ENCODE data around the gene ASPSCR1. TPM values are rescaled to one million over a fixed set of nuclear protein-coding genes. Genes with fewer than 3 reads are reported as not detected.

ASPSCR1 gene
- total RNA-seq, 4 donors from 2014 or later = 10.1 to 21.0 (median 17.1) TPM

DNA sequence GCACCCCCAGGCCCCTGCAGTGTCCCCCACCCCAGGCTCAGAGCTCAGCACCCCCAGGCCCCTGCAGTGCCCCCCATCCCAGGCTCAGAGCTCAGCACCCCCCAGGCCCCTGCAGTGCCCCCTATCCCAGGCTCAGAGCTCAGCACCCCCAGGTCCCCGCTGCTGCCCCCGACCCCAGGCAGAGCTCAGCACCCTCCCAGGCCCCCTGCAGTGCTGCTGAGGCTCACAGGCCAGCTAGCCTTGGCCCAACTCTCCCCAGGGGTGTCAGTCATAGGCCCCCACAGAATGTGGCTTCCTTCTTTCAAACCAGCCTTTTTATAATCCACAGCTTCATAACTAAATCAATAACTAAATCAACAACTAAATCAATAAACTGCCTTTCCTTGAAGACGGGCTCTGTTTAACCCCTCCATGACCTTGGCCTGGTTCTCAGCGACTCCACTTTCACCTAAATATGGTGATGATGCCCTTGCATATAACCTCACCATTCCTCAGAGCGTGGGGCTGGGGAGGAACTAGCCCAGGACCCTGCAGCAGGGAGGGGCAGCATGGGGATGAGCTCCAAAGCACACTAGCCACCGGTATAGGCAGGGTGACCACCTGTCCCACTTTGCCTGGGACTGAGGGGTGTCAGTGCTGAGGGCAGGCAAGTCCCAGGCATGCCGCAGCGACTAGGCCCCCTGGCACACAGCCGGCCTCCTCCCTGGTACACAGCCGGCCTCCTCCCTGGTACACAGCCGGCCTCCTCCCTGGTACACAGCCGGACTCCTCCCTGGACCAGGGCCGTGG is 21.5 kb upstream of the ASPSCR1 start:
- H3K9me3 ChIP-seq = no peaks in the 10 kb centered on the region
- peaks cover 12 to 29% (median 19%) of the 10 kb centered on the region in 3 donors for H3K4me1 ChIP-seq
- no peak for TF ChIP-seq POLR2A (IDR thresholded peaks at IDR 0.05)
- TF ChIP-seq CTCF (IDR thresholded peaks at IDR 0.05) = no peak
- no peak for DNase-seq
- H3K27me3 ChIP-seq = peaks cover 8 to 78% (median 15%) of the 10 kb centered on the region in 4 donors
- H3K36me3 ChIP-seq = no peaks in the 10 kb centered on the region
- WGBS, 2 donors = 75 to 82% methylated on average over 2 to 10 of the region's 13 CpGs
- H3K27ac ChIP-seq = no peak overlapping the region
- H3K4me3 ChIP-seq = no peak overlapping the region
- intact Hi-C loops (cut with DNase I) = loop anchor here (10.0 kb wide), 1 partner anchor 199 kb away; no protein-coding TSS in a partner anchor

DNA sequence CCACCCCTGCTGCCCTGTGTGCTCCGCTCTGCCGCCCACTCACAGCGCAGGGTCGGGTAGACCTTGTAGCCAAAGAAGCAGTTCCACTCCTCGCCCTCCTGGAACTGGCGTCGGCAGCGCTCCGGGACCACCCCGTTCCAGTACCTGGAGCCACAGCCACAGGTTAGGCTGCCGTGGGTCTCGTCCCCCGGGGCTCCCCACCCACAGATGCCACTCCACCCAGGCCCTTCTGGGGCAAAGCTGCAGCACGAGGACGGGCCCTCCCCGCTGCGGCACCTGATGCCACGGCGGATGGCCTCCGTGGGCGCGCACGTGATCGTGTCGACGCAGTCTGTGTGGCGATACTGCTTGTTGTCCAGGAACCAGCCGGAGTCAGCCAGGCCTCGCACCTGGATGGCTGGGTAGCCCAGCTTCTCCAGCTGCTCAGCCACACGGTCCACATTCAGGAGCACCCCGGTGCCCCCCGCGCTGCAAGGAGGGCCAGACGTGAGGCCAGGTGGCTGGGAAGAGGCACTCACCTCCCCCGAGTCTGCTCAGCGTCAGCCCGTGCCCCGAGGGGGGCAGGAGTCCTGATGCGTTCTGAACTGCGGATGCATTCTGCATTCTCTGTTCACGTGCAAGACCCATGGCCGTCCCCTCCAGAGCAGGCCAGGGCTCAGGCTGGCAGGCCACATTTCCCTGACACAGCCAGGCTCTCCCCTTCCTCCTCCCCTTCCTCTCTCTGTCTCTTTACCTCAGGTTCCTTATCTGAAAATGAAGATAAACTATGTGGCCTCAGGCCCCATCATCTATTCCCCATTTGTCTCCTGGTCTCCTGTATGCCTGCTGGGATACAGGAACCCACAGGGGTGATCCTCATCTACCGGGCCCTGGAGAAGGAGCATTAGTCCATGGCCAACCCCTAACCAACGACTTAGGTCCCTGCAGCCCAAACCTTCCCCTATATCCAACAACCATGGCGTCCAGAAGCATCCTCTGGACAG is 20.5 kb upstream of the ASPSCR1 start:
- Histone ChIP-seq H3K36me3 (no peaks in the 10 kb centered on the region), H3K9me3 (no peaks in the 10 kb centered on the region), H3K4me1 (peaks cover 12 to 38% (median 29%) of the 10 kb centered on the region in 3 donors), H3K27me3 (peaks cover 13 to 88% (median 17%) of the 10 kb centered on the region in 4 donors), H3K27ac (no peak overlapping the region), H3K4me3 (no peak overlapping the region)
- intact Hi-C loops (cut with DNase I) = loop anchor here (10.0 kb wide), 1 partner anchor 198 kb away; no protein-coding TSS in a partner anchor
- WGBS, 2 donors = 61 to 72% methylated on average over 5 to 12 of the region's 45 CpGs
- TF ChIP-seq CTCF (IDR thresholded peaks at IDR 0.05) = no peak
- no peak for TF ChIP-seq POLR2A (IDR thresholded peaks at IDR 0.05)
- no peak for DNase-seq

- H3K27me3 ChIP-seq = peaks cover 17 to 92% (median 24%) of the 10 kb centered on the region in 4 donors
- no peak overlapping the region for H3K4me3 ChIP-seq
- WGBS, 2 donors = 71 to 87% methylated on average over 3 to 9 of the region's 19 CpGs
- H3K4me1 ChIP-seq = peaks cover 12 to 44% (median 32%) of the 10 kb centered on the region in 3 donors
- intact Hi-C loops (cut with DNase I) = loop anchor here (2.0 to 10.0 kb wide), 2 partner anchors 65 to 197 kb away; partner anchors contain the start of genes CENPX and LRRC45
- H3K36me3 ChIP-seq = no peaks in the 10 kb centered on the region
- no peak overlapping the region for H3K27ac ChIP-seq
- no peak for DNase-seq
- no peak for TF ChIP-seq POLR2A (IDR thresholded peaks at IDR 0.05)
- TF ChIP-seq CTCF (IDR thresholded peaks at IDR 0.05) = no peak
- no peaks in the 10 kb centered on the region for H3K9me3 ChIP-seq
These were observed 19.6 kb upstream of the ASPSCR1 start for GRCh38 chr17:81957691-81958432.

DNA sequence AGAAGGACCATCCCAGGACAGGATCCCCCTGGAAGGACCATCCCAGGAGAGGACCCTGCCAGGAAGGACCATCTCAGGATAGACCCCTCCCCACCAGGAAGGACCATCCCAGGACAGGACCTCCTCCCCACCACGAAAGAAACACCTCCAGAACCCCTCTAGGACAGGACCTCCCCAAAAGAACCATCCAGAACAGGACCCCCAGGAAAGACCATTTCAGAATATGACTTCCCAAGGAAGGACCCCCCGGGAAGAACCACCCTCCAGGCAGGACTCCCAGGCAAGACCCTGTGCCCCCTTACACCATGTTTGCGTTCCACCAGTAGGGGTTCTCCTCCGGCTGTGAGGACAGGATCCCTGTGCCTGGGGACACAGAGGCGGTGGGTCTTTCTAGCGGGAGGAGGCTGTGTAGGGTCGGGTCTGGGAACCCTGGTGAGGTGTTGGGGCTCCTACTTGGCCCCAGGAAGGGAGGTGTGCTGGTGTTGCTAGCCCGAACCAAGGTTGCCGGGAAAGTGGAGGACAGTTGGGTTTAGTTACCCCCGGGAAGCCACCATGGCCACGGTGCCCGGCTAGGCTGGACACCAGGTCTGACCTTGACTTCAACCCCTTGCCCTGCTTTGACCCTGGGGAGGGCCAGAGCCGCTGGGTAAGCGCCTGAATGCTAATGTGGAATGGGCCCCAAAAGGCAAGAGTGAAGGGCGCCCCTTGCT is 18.6 kb upstream of the ASPSCR1 start:
- peak overlapping the region in 2 of 4 donors; percentile 45 to 72 for H3K4me3 ChIP-seq
- no peak overlapping the region for H3K27ac ChIP-seq
- intact Hi-C loops (cut with DNase I) = loop anchor here (2.0 to 10.0 kb wide), 2 partner anchors 64 to 196 kb away; partner anchors contain the start of genes CENPX and LRRC45
- WGBS, 2 donors = 56 to 68% methylated on average over 3 to 5 of the region's 15 CpGs
- H3K36me3 ChIP-seq = no peaks in the 10 kb centered on the region
- no peak for DNase-seq
- peaks cover 17 to 95% (median 24%) of the 10 kb centered on the region in 4 donors for H3K27me3 ChIP-seq
- no peaks in the 10 kb centered on the region for H3K9me3 ChIP-seq
- peaks cover 12 to 44% (median 32%) of the 10 kb centered on the region in 3 donors for H3K4me1 ChIP-seq
- TF ChIP-seq POLR2A (IDR thresholded peaks at IDR 0.05) (no peak), CTCF (IDR thresholded peaks at IDR 0.05) (no peak)

All from esophagus squamous epithelium (tissue), 5 donors.